Thymus (tissue), 11 donors: ENCODE results near the gene SYNPO. TPM values are rescaled to one million over a fixed set of nuclear protein-coding genes. Genes with fewer than 3 reads are reported as not detected.

Experiments used
- DNase-seq, 9 donors: peaks; one replicate each; pipeline ENCODE4 v3.0.0-alpha.2; 2013; ENCODE audit warnings: low spot score in 9 of 9, low read depth in 6 of 9, missing footprints in 1 of 9
- H3K27ac ChIP-seq, 2 donors: one replicate each; pipeline ENCODE4 v1.5.1; 2013; ENCODE audit warnings: control low read depth in 1 of 2, low read depth in 1 of 2, low read length in 1 of 2, mild to moderate bottlenecking in 1 of 2, moderate library complexity in 1 of 2
- H3K27me3 ChIP-seq, 2 donors: one replicate each; pipeline ENCODE4 v1.5.1; 2013; ENCODE audit warnings: low read length in 1 of 2; ENCODE audit not compliant: control insufficient read depth in 2 of 2, insufficient read depth in 1 of 2
- H3K36me3 ChIP-seq, 2 donors: one replicate each; pipeline ENCODE4 v1.5.1; 2013; ENCODE audit warnings: low read length in 1 of 2, mild to moderate bottlenecking in 1 of 2, moderate library complexity in 1 of 2; ENCODE audit not compliant: control insufficient read depth in 2 of 2, insufficient read depth in 2 of 2
- H3K4me1 ChIP-seq, 2 donors: one replicate each; pipeline ENCODE4 v1.5.1; 2013; ENCODE audit warnings: low read length in 2 of 2; ENCODE audit not compliant: control insufficient read depth in 2 of 2, insufficient read depth in 2 of 2
- H3K4me3 ChIP-seq, 2 donors: one replicate each; pipeline ENCODE4 v1.5.1; 2013; ENCODE audit warnings: low read length in 2 of 2, control low read depth in 1 of 2, mild to moderate bottlenecking in 1 of 2
- H3K9me3 ChIP-seq, 2 donors: one replicate each; pipeline ENCODE4 v1.5.1; 2013; ENCODE audit warnings: low read length in 1 of 2, mild to moderate bottlenecking in 1 of 2; ENCODE audit not compliant: control insufficient read depth in 2 of 2, insufficient read depth in 1 of 2
- WGBS: extraction: QIAGEN DNeasy Blood & Tissue Kit; methylation state at CpG from one replicate; pipeline ENCODE4 v1.1.7; 2013; 5-methylcytosine and 5-hydroxymethylcytosine counted together
- polyA plus RNA-seq: library from polyadenylated mRNA; stranded (reverse); fragments of 200-250 nt; gene quantifications from one replicate; pipeline ENCODE4 v1.2.3, GENCODE V29; 2013
- total RNA-seq: library from RNA; stranded (reverse); fragments of 120-200 nt; gene quantifications from one replicate; pipeline ENCODE4 v1.2.4, GENCODE V29; 2013
- donor health status: healthy.

Gene SYNPO
- total and polyA plus RNA-seq, 2 donors = 1.5 to 10.0 TPM

DNA sequence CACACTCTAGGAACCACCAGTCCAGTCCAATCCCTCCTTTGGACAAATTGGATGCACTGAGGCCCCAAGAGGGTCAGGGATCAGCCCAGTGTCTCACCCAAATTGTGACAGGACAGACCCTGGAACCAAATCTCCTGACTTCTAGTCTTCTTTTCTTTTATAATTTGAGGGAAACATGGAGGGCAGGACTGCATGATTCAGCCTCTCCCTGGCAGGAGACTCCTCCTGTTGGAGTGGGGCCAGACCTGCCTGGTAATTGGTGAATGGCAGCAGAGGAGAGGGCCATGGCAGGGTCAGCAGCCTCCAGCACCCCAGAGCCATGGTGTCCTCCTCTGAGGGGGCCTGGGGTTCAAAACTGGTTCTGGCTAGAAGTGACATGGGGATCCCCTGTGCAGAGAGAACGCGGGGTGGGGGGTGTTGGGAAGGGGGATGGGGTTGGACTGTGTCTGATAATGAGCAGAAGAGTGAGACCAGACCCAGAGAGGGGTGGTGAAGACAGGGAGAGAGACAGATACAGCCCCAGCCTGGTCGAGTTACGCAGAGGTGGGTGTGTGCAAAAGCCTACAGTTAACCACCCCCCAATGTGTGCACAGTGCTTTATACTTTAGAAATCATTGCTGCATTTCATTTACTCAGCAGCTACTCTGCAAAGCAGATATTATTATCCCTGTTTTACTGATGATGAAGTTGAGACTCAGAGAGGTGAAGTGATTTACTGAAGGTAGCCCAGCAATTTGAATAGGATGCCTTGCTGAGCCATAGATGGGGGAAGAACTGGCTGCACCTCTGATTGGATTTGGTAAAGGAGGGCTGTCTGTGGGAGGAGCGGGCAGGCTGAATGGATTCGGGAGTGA lies 3.8 kb upstream of the SYNPO start:
- Histone ChIP-seq H3K4me3 (no peak overlapping the region), H3K27ac (no peak overlapping the region), H3K27me3 (peaks cover 0 to 19% of the 10 kb centered on the region in 2 donors), H3K36me3 (no peaks in the 10 kb centered on the region), H3K9me3 (no peaks in the 10 kb centered on the region), H3K4me1 (peaks cover 0 to 8% of the 10 kb centered on the region in 2 donors)
- 91% methylated on average over 6 of the region's 6 CpGs for WGBS
- no peak for DNase-seq

DNA sequence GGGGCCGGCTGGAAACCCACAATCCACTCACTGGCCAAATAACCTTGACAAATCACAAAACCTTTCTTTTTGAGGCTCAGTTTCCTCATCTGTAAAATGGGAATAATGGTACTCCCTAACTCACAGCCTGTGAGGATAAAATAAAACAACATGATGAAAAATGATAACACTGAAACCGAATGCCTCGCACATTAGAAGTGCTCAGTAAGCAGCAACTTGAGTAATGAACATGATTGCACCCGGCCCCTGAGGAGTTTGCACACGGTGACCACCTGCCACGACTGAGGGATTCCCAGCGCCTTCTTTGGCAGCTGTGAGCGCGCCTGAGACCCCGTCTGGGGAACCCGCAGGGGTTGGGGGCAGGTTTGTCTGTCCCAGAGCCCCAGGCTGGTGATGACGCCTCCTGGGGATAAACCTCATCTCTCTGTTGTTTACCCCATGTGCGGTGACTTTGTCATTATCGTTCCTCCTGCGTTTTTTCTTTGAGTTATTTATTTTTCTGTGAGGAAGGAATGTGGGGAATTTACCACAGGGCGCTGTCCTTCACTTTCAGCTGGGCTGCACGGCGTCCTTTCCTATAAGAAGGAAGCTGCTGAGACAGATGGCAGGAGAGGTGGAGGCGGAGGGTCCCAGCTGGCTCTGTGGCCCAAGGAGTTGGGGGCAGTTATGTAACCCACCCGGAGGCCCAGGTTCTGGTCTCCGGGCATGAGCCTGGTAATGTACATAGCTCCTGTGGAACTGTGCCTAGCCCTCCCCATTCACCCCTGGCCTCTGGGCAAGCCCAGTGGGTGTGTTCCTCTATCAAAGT lies 3.0 kb upstream of the SYNPO start:
- no peak for DNase-seq
- no peak overlapping the region for H3K4me3 ChIP-seq
- peaks cover 0 to 19% of the 10 kb centered on the region in 2 donors for H3K27me3 ChIP-seq
- 56% methylated on average over 21 of the region's 21 CpGs for WGBS
- H3K9me3 ChIP-seq = no peaks in the 10 kb centered on the region
- H3K4me1 ChIP-seq = peaks cover 0 to 13% of the 10 kb centered on the region in 2 donors
- H3K36me3 ChIP-seq = no peaks in the 10 kb centered on the region
- H3K27ac ChIP-seq = peak overlapping the region in 1 of 2 donors; percentile 71

DNA sequence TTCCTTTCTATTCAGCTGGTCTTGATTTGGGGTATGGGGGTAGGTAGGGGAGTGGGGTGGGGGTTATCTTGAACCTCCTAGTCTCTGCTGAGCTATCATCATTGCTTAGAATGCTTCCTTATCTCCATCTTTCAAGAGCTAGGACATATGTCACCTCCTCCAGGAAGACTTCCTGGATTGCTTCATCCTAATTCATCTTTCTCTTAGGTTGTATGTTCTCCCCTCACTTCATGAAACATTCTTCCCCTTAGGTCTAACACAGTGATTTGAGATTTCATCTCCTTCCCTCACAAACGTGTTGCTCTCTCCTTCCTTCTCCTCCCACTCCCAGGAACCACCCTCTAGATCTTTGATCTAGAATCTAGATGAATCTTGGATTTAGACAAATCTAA lies 2.4 kb upstream of the SYNPO start:
- H3K27me3 ChIP-seq = peaks cover 0 to 19% of the 10 kb centered on the region in 2 donors
- WGBS = 55% methylated on average over 1 of the region's 1 CpG

DNA sequence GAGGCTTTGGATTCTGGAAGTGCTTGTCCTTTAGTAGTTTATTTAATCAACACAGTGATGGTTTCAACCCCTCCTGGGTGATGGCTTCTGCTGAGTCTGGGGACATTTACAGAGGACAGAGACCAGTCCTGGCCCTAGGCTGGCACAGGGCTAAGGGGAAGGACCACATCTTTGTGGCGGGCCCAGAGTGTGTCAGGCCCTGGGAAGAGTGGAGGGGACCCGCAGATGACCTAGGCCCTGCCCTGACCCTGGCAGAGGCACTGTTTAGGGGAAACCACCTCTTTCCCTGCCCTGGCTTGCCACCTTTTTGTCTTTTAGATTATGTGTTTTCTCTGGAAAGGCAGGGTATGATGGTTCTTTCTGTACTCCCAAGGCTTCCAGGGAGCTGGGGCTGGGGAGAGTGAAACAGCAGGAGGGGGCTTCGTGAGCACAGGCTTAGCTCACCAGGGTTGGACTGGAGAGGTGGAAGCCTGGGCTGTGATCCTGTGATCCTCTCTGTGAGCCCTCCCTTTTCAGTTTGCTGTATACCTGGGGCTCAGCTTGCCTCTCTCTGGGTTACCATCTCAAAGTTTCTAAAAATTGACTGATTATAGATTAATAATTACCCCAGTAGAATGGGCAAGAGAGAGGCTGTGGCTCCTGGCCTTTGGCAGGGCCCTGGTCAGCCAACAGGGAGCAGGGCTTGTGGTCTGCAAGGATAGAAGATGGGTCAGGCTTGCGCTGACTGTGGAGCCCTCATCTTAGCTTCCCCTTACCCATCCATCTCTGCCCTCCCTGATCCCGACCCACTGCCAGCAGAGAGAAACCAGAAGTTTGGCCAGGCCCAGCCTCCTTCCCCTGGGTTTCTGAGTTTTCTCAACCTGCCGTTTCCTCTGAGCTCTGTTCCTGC lies 1.7 kb upstream of the SYNPO start:
- WGBS = 88% methylated on average over 6 of the region's 6 CpGs
- DNase-seq = no peak

More for the DNA sequence above, 2.4 kb upstream of the SYNPO start:
- Histone ChIP-seq H3K9me3 (no peaks in the 10 kb centered on the region), H3K4me1 (peaks cover 0 to 13% of the 10 kb centered on the region in 2 donors), H3K4me3 (no peak overlapping the region), H3K27ac (no peak overlapping the region), H3K36me3 (no peaks in the 10 kb centered on the region)
- DNase-seq = no peak

DNA sequence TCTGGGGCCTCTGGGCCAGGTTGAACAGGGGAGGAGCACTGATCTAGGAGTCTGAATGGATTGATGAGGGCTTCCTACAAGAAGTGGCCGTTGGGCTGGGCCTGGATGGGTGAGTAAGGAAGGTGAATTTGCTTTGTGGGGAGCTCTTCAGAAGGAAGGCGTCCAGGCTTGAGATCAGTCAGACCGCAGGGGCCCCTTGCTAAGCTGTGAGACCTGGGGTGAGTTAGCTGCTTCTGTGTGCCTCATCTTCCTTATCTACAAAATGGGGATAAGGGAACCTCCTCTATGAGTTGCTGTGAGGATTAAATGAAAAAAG lies 1.1 kb upstream of the SYNPO start:
- Histone ChIP-seq H3K4me3 (no peak overlapping the region), H3K27ac (no peak overlapping the region), H3K36me3 (no peaks in the 10 kb centered on the region), H3K27me3 (peaks cover 0 to 19% of the 10 kb centered on the region in 2 donors), H3K9me3 (no peaks in the 10 kb centered on the region), H3K4me1 (peaks cover 0 to 13% of the 10 kb centered on the region in 2 donors)
- no peak for DNase-seq
- 91% methylated on average over 3 of the region's 3 CpGs for WGBS

More for the DNA sequence above, 1.7 kb upstream of the SYNPO start:
- H3K27me3 ChIP-seq = peaks cover 0 to 19% of the 10 kb centered on the region in 2 donors
- no peak overlapping the region for H3K27ac ChIP-seq
- H3K36me3 ChIP-seq = no peaks in the 10 kb centered on the region
- H3K9me3 ChIP-seq = no peaks in the 10 kb centered on the region
- peaks cover 0 to 13% of the 10 kb centered on the region in 2 donors for H3K4me1 ChIP-seq
- no peak overlapping the region for H3K4me3 ChIP-seq

DNA sequence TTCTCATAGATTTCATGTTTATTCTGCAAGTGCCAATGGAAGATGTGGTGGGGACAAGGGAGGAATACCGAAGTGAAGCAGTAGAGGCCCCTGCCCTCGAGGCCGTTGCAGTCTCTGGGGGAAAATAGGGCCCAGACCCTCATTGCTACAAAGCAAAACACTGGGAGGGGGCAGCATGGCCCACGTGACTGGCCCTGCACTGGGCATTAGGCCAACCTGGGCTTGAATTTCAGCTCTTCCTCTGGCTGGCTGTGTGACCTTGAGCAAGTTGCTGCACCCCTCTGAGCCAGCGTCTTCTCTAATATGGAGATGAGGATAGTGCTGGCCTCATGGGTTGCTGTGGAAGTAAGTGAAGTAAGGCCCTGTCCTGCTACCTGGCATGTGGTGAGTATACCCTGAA lies 709 bp upstream of the SYNPO start:
- WGBS = 92% methylated on average over 5 of the region's 5 CpGs
- H3K9me3 ChIP-seq = no peaks in the 10 kb centered on the region
- H3K27me3 ChIP-seq = peaks cover 0 to 20% of the 10 kb centered on the region in 2 donors
- H3K4me1 ChIP-seq = peaks cover 0 to 13% of the 10 kb centered on the region in 2 donors
- H3K36me3 ChIP-seq = no peaks in the 10 kb centered on the region
- H3K27ac ChIP-seq = no peak overlapping the region
- no peak for DNase-seq
- no peak overlapping the region for H3K4me3 ChIP-seq

DNA sequence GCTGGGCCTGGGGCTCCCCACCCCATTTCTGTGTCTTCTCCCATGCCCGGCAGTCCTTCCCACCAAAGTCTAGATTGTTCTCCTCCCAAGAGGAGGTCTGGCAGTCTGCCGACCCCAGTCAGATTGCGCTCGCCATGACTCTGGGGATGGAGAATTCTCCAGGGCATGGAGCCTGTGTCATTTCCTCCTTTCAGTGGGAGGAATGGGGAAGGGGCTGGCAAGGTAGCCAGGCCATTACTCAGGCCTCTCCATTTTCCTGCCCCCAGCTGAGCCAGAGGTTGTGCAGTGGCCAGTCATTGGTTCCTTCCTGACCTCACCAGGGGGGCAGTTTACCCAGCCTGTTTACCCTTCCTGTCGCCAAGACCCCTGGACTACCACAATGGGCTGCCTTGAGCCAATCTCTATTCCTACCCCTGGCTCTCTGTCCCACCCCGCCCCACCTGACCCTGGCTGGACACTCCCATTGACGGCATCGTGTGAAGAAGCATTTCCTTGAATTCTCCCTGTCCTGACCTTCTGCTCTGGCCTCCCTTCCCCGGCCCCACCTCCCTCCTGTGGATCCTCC lies 628 bp downstream of the SYNPO start:
- Histone ChIP-seq H3K36me3 (no peaks in the 10 kb centered on the region), H3K27ac (peak overlapping the region; percentile 12 to 45), H3K4me1 (peaks cover 0 to 13% of the 10 kb centered on the region in 2 donors), H3K4me3 (no peak overlapping the region), H3K27me3 (peaks cover 0 to 22% of the 10 kb centered on the region in 2 donors), H3K9me3 (no peaks in the 10 kb centered on the region)
- no peak for DNase-seq
- WGBS = 93% methylated on average over 9 of the region's 9 CpGs

DNA sequence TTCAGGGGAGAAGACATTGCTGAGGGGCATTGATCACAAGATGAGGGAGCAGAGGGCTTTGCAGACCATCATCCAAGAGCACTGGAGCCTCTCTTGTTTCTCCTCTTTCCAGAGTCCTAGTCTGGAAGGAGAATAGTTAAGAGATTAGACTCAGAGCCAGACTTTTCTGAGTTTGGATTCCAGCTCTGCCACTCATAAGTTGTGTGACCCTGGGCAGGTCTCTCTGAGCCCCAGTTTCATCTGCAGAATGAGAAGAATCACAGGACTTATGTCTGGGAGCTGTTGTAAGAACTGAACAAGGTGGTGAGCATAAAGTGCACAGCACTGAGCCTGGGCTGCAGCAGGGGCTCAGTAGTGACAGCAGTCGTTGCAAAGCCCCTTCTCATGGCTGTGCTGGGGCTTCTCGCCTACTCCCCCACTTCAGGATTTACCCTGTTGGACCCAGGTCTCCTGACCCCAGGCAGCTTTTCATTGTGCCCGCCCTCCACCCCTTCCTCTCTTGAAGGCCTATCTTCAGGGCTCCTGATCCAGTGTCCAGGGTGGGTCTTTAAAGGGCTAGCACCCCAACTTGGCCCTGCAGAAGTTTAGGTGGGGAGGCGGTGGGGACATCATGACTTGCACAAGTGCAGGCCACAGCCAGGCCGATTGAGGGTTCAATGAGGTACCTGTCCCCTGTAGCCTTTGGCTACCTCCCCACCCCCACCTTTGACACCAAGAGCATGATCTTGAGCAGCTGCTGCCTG lies 1.5 kb downstream of the SYNPO start:
- Histone ChIP-seq H3K36me3 (no peaks in the 10 kb centered on the region), H3K27ac (no peak overlapping the region), H3K27me3 (peaks cover 0 to 15% of the 10 kb centered on the region in 2 donors), H3K4me3 (no peak overlapping the region), H3K9me3 (no peaks in the 10 kb centered on the region), H3K4me1 (peaks cover 0 to 13% of the 10 kb centered on the region in 2 donors)
- DNase-seq = no peak
- 96% methylated on average over 5 of the region's 5 CpGs for WGBS
